HepG2 (cell line): Measurements from ENCODE around the gene TGM2. TPM values are rescaled to one million over a fixed set of nuclear protein-coding genes. Genes with fewer than 3 reads are reported as not detected.
A peak's percentile ranks its signal among the peaks of the same experiment; 100 is the strongest.

Experiments
- ATAC-seq: fragments of 200-7000 bp; cut with Tn5 transposase; 3 replicates; pipeline ENCODE4 v1.9.1; 2020; ENCODE audit warnings: mild to moderate bottlenecking, moderate library complexity
- BruUV-seq: library from RNA; stranded (reverse); fragments of 400-500 nt; replicated peaks from 2 replicates; lab custom pipeline; 2021; lab: Mats Ljungman, UMichigan
- CTCF ChIA-PET: fragments of 300-600 bp; formaldehyde crosslinking; extraction: SDS; loops from one replicate; lab custom pipeline; 2021; ENCODE audit warnings: low total read pairs, inconsistent platforms, low intra/inter-chr PET ratio; lab: Yijun Ruan, JAX
- POLR2A ChIA-PET: fragments of 350-600 bp; sonication (Branson Sonifier 250); formaldehyde crosslinking; loops from one replicate; lab custom pipeline; 2020; ENCODE audit warnings: antibody characterized with exemption, inconsistent platforms; lab: Yijun Ruan, JAX
- DNase-seq: peaks from one replicate; pipeline ENCODE4 v3.0.0-alpha.2; 2015; ENCODE audit warnings: low spot score
- FAIRE-seq: peaks from 3 replicates; lab custom pipeline; 2011; peaks lifted over from hg19 to GRCh38; lab: Jason Lieb, UNC
- H2AFZ ChIP-seq: one replicate; pipeline ENCODE4 v1.6.1; 2011; ENCODE audit warnings: low read length, inconsistent platforms
- H3K27ac ChIP-seq: fragments of 300-600 bp; 3 replicates; pipeline ENCODE4 v1.8.0; 2011; ENCODE audit warnings: mixed run types, mild to moderate bottlenecking, mixed read lengths, low read length, inconsistent platforms; ENCODE audit not compliant: insufficient read depth; ENCODE audit errors: extremely low read length
- H3K27me3 ChIP-seq, 2 experiments: fragments of 200-600 bp in 1 of 2; 2 replicates in 1 of 2; 3 replicates in 1 of 2; pipeline versions ENCODE4 v1.6.0 to v1.8.0; 2011; ENCODE audit warnings: low read length in 2 of 2, mild to moderate bottlenecking in 2 of 2, moderate library complexity in 2 of 2, inconsistent platforms in 1 of 2; ENCODE audit not compliant: insufficient read depth in 2 of 2, control insufficient read depth in 1 of 2
- H3K36me3 ChIP-seq, 2 experiments: fragments of 200-600 bp in 1 of 2; replicated peaks in 1 of 2; 2 replicates in 1 of 2; 3 replicates in 1 of 2; pipeline versions ENCODE4 v1.5.1 to v1.8.0; 2011; ENCODE audit warnings: low read length in 2 of 2, inconsistent platforms in 1 of 2; ENCODE audit not compliant: insufficient read depth in 2 of 2, control insufficient read depth in 1 of 2
- H3K4me1 ChIP-seq: 2 replicates; pipeline ENCODE4 v1.5.1; 2012; ENCODE audit warnings: low read length, inconsistent platforms; ENCODE audit not compliant: insufficient read depth
- H3K4me2 ChIP-seq: 2 replicates; pipeline ENCODE4 v1.6.0; 2011; ENCODE audit warnings: low read depth, low read length, inconsistent platforms
- H3K4me3 ChIP-seq, 3 experiments: fragments of 200-600 bp in 1 of 3; sonication (generic), shearing (Covaris generic) in 1 of 3; replicated peaks in 1 of 3; 2 replicates each; pipeline ENCODE4 v1.5.1; 2011 to 2016; ENCODE audit warnings: low read length in 3 of 3, inconsistent platforms in 2 of 3, low read depth in 2 of 3, mild to moderate bottlenecking in 2 of 3, control low read depth in 1 of 3, mixed read lengths in 1 of 3; ENCODE audit not compliant: insufficient read depth in 1 of 3
- H3K79me2 ChIP-seq: one replicate; pipeline ENCODE4 v1.6.1; 2011; ENCODE audit warnings: low read length, inconsistent platforms; ENCODE audit not compliant: insufficient read depth
- H3K9ac ChIP-seq: 2 replicates; pipeline ENCODE4 v1.6.0; 2011; ENCODE audit warnings: mild to moderate bottlenecking, low read depth, low read length, inconsistent platforms; ENCODE audit not compliant: insufficient read depth
- H3K9me3 ChIP-seq: 2 replicates; pipeline ENCODE4 v1.5.1; 2012; ENCODE audit warnings: mild to moderate bottlenecking, low read length
- H4K20me1 ChIP-seq: 2 replicates; pipeline ENCODE4 v1.6.0; 2011; ENCODE audit warnings: inconsistent platforms, mild to moderate bottlenecking, low read length, moderate library complexity; ENCODE audit not compliant: insufficient read depth
- KDM2A ChIP-seq: sonication (generic); formaldehyde crosslinking; IDR thresholded peaks from 2 replicates; pipeline ENCODE4 v1.4.0; 2020; ENCODE audit warnings: low read depth, missing genetic modification reagents, borderline replicate concordance
- KLF12 ChIP-seq: sonication (generic); formaldehyde crosslinking; IDR thresholded peaks from 2 replicates; pipeline ENCODE4 v1.4.0; 2020; ENCODE audit warnings: missing genetic modification reagents, borderline replicate concordance
- MEF2D ChIP-seq: sonication (generic); formaldehyde crosslinking; IDR thresholded peaks from 2 replicates; pipeline ENCODE4 v1.5.1; 2020; ENCODE audit warnings: mild to moderate bottlenecking, missing genetic modification reagents
- PAWR ChIP-seq: sonication (generic); formaldehyde crosslinking; IDR thresholded peaks from 2 replicates; pipeline ENCODE4 v1.4.0; 2020; ENCODE audit warnings: missing genetic modification reagents, mild to moderate bottlenecking, borderline replicate concordance
- RCOR2 ChIP-seq: IDR thresholded peaks from 2 replicates; pipeline ENCODE4 v1.6.1; 2016; ENCODE audit warnings: missing biosample characterization, missing genetic modification reagents
- SMARCE1 ChIP-seq: fragments of 450-650 bp; IDR thresholded peaks from 2 replicates; pipeline ENCODE4 v1.6.1; 2017; ENCODE audit warnings: borderline replicate concordance
- SMC3 ChIP-seq: IDR thresholded peaks from 2 replicates; pipeline ENCODE4 v1.6.1; 2011; ENCODE audit warnings: low read length, improper control_type of control experiment
- SP140L ChIP-seq: sonication (generic); formaldehyde crosslinking; IDR thresholded peaks from 2 replicates; pipeline ENCODE4 v1.4.0; 2020; ENCODE audit warnings: missing genetic modification reagents, borderline replicate concordance
- SRSF4 ChIP-seq: fragments of 200-400 bp; formaldehyde crosslinking; IDR thresholded peaks from one replicate; pipeline ENCODE4 v1.6.1; 2018; ENCODE audit warnings: mild to moderate bottlenecking, low read depth, low read length, moderate library complexity; ENCODE audit not compliant: poor library complexity, severe bottlenecking
- ZFYVE20 ChIP-seq: sonication (generic); formaldehyde crosslinking; IDR thresholded peaks from 2 replicates; pipeline ENCODE4 v1.8.0; 2023; ENCODE audit warnings: low read depth, mild to moderate bottlenecking, moderate library complexity, missing genetic modification reagents, borderline replicate concordance
- ZMAT3 ChIP-seq: sonication (generic); formaldehyde crosslinking; conservative IDR thresholded peaks from 2 replicates; pipeline ENCODE4 v1.7.0; 2021; ENCODE audit warnings: missing genetic modification reagents
- ZNF317 ChIP-seq: sonication (generic); formaldehyde crosslinking; IDR thresholded peaks from 2 replicates; pipeline ENCODE4 v1.5.0; 2020; ENCODE audit warnings: mild to moderate bottlenecking, missing genetic modification reagents
- ZNF709 ChIP-seq: sonication (generic); formaldehyde crosslinking; IDR thresholded peaks from 2 replicates; pipeline ENCODE4 v1.5.0; 2020; ENCODE audit warnings: mild to moderate bottlenecking, missing genetic modification reagents
- ZNF878 ChIP-seq: sonication (generic); formaldehyde crosslinking; IDR thresholded peaks from 2 replicates; pipeline ENCODE4 v1.8.1; 2023; ENCODE audit warnings: mild to moderate bottlenecking, missing genetic modification reagents, moderate library complexity
- WGBS: methylation state at CpG from one replicate; pipeline ENCODE4 v1.1.6; 2017; ENCODE audit warnings: low lambda C conversion rate; 5-methylcytosine and 5-hydroxymethylcytosine counted together
- in situ Hi-C: cut with HindIII; loops from 2 replicates; pipeline ENCODE4 v1.10.0; 2017; ENCODE audit warnings: low pct_unique_long_range_greater_than_20kb; ENCODE audit not compliant: extremely low pct_ligation_motif_present
- intact Hi-C: fragments of 100-400 bp; cut with micrococcal nuclease; formaldehyde crosslinking; loops from one replicate; pipeline ENCODE4 v1.10.0; 2022; ENCODE audit not compliant: unreplicated experiment
- polyA plus RNA-seq, 8 experiments: library from polyadenylated mRNA; depleted of rRNA in 3 of 8; stranded (reverse) in 7 of 8; unstranded in 1 of 8; fragments of >200 nt; fragmentation: Illumina TruSeq in 4 of 8; extraction: Trizol in 4 of 8; gene quantifications; 2 replicates each; pipeline versions ENCODE4 v1.2.1 to v1.2.3, GENCODE V29; 2011 to 2016; ENCODE audit warnings: low read depth in 4 of 8, missing spikeins in 1 of 8, mixed read lengths in 1 of 8; ENCODE audit not compliant: insufficient read depth in 1 of 8
- total RNA-seq, 5 experiments: library from RNA; depleted of rRNA; stranded (reverse); fragments of >200 nt; fragmentation: Illumina TruSeq; extraction: Trizol; gene quantifications; 2 replicates each; pipeline ENCODE4 v1.2.3, GENCODE V29; 2016; ENCODE audit warnings: low read depth in 1 of 5
- TF ChIP-seq, protein P1 (sequence below): sonication (generic); formaldehyde crosslinking; IDR thresholded peaks from 2 replicates; pipeline ENCODE4 v1.4.0; 2020; ENCODE audit warnings: missing genetic modification reagents
- TF ChIP-seq, protein P2 (sequence below): sonication (generic); formaldehyde crosslinking; IDR thresholded peaks from 2 replicates; pipeline ENCODE4 v1.4.0; 2020; ENCODE audit warnings: missing genetic modification reagents
- TF ChIP-seq, protein P3 (sequence below): sonication (generic); formaldehyde crosslinking; IDR thresholded peaks from 2 replicates; pipeline ENCODE4 v1.4.0; 2020; ENCODE audit warnings: missing genetic modification reagents
- TF ChIP-seq, protein P4 (sequence below): sonication (generic); formaldehyde crosslinking; IDR thresholded peaks from 2 replicates; pipeline ENCODE4 v1.5.1; 2020; ENCODE audit warnings: missing genetic modification reagents, mild to moderate bottlenecking, borderline replicate concordance
- TF ChIP-seq, protein P5 (sequence below): sonication (generic); formaldehyde crosslinking; IDR thresholded peaks from 2 replicates; pipeline ENCODE4 v1.8.0; 2022; ENCODE audit warnings: missing genetic modification reagents, low read depth, mild to moderate bottlenecking, borderline replicate concordance

TGM2 gene
- total and polyA plus RNA-seq, 2 of the 13 experiments (the other 11 are each of a cell fraction or from before 2014, with no cell fraction given), result 4.2 to 46.4 TPM

DNA sequence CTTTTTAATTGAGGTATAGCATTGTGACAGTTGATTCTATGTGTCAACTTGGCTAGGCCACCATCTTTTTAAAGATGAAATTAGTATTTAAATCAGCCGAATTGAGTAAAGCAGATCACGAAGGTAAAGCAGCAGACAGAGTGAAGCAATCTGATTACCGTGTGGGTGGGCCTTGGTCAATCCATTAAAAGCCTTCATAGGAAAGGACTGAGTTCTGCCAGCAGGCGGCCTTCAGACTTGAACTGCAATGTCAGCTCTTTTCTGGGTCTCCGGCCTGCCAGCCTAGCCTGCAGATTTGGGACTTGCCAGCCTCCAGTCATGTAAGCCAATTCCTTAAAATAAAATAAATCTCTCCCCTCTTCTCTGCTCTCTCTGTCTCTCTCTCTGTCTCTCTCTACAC is 22.4 kb upstream of the TGM2 start (continued):
- TF ChIP-seq, protein P1, sequence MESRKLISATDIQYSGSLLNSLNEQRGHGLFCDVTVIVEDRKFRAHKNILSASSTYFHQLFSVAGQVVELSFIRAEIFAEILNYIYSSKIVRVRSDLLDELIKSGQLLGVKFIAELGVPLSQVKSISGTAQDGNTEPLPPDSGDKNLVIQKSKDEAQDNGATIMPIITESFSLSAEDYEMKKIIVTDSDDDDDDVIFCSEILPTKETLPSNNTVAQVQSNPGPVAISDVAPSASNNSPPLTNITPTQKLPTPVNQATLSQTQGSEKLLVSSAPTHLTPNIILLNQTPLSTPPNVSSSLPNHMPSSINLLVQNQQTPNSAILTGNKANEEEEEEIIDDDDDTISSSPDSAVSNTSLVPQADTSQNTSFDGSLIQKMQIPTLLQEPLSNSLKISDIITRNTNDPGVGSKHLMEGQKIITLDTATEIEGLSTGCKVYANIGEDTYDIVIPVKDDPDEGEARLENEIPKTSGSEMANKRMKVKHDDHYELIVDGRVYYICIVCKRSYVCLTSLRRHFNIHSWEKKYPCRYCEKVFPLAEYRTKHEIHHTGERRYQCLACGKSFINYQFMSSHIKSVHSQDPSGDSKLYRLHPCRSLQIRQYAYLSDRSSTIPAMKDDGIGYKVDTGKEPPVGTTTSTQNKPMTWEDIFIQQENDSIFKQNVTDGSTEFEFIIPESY (CRISPR knock-in tag), result no peak
- TF ChIP-seq SMARCE1 (no peak), ZNF317 (CRISPR knock-in tag) (no peak), SRSF4 (no peak), SMC3 (peak; percentile 58)
- TF ChIP-seq, protein P2, sequence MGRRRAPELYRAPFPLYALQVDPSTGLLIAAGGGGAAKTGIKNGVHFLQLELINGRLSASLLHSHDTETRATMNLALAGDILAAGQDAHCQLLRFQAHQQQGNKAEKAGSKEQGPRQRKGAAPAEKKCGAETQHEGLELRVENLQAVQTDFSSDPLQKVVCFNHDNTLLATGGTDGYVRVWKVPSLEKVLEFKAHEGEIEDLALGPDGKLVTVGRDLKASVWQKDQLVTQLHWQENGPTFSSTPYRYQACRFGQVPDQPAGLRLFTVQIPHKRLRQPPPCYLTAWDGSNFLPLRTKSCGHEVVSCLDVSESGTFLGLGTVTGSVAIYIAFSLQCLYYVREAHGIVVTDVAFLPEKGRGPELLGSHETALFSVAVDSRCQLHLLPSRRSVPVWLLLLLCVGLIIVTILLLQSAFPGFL (CRISPR knock-in tag), result no peak

DNA sequence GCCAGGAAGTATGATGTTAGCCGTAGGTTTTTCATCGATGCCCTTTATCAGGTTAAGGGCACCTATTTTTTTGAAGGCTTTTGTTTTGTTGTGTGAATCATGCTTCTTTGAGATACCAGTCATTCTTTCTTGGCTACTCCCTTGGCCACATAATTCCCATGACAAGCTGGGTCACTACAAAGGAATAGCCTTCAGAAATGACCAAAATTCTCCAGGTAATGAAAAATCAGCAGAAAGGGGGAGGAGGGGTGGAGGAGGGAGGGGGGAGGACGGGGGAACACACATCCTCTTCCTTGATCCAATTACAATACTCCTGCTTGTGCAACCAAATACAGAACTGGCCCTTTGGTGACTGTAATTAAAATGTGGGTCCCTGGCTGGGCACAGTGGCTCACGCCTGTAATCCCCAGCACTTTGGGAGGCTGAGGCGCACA is 21.7 kb upstream of the TGM2 start:
- Histone ChIP-seq H3K4me1 (no peaks in the 10 kb centered on the region), H3K36me3 (no peaks in the 10 kb centered on the region), H3K79me2 (no peaks in the 10 kb centered on the region), H3K27me3 (peaks cover 6 to 49% of the 10 kb centered on the region in 2 experiments; a peak in 4 of 5 replicates), H2AFZ (no peak overlapping the region), H3K27ac (no peak overlapping the region), H3K9me3 (no peaks in the 10 kb centered on the region), H3K4me3 (no peak overlapping the region), H4K20me1 (no peaks in the 10 kb centered on the region), H3K9ac (no peak overlapping the region), H3K4me2 (no peak overlapping the region)
- intact Hi-C loops (loop anchor here (5.0 kb wide), 1 partner anchor 35 kb away; no protein-coding TSS in a partner anchor), in situ Hi-C loops (no loop called here)
- POLR2A ChIA-PET, result no interaction called here
- TF ChIP-seq, protein P3, sequence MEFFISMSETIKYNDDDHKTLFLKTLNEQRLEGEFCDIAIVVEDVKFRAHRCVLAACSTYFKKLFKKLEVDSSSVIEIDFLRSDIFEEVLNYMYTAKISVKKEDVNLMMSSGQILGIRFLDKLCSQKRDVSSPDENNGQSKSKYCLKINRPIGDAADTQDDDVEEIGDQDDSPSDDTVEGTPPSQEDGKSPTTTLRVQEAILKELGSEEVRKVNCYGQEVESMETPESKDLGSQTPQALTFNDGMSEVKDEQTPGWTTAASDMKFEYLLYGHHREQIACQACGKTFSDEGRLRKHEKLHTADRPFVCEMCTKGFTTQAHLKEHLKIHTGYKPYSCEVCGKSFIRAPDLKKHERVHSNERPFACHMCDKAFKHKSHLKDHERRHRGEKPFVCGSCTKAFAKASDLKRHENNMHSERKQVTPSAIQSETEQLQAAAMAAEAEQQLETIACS (CRISPR knock-in tag), result no peak
- TF ChIP-seq ZFYVE20 (CRISPR knock-in tag) (no peak), ZNF878 (no peak), MEF2D (CRISPR knock-in tag) (no peak), ZMAT3 (CRISPR knock-in tag) (no peak), SP140L (no peak), PAWR (CRISPR knock-in tag) (no peak), KLF12 (CRISPR knock-in tag) (no peak), RCOR2 (CRISPR knock-in tag) (no peak), KDM2A (CRISPR knock-in tag) (no peak), ZNF709 (CRISPR knock-in tag) (no peak)
- TF ChIP-seq, protein P4, sequence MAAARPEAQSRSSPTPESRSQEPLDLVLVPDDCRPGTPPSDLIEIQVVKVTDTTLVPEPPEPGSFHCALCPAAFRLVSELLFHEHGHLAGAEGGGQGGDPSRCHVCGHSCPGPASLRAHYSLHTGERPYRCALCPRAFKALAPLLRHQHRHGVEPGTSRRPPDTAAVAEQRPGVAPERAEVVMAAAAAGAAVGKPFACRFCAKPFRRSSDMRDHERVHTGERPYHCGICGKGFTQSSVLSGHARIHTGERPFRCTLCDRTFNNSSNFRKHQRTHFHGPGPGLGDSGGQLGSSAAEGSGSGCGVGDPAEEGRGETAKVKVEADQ, result no peak
- TF ChIP-seq, protein P5, sequence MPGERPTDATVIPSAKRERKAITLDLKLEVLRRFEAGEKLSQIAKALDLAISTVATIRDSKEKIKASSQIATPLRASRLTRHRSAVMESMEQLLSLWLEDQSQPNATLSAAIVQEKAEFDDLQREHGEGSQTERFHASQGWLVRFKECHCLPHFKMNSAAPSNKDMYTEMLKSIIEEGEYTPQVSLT (CRISPR knock-in tag), result no peak
- ATAC-seq (no peak), DNase-seq (no peak), FAIRE-seq (no peak)
- CTCF ChIA-PET, result interaction anchor here (1.5 kb wide), 1 partner anchor 36 kb away, joined by 3 read pairs; no protein-coding TSS in a partner anchor
- WGBS, result 28% methylated on average over 5 of the region's 5 CpGs
- BruUV-seq, result no TSS peak
